HepG2 (cell line): ENCODE measurements around the gene NAA38. TPM values are rescaled to one million over a fixed set of nuclear protein-coding genes. Genes with fewer than 3 reads are reported as not detected.

Source experiments
- ATAC-seq: fragments of 200-7000 bp; cut with Tn5 transposase; 3 replicates; pipeline ENCODE4 v1.9.1; 2020; ENCODE audit warnings: mild to moderate bottlenecking, moderate library complexity
- BruUV-seq: library from RNA; stranded (reverse); fragments of 400-500 nt; replicated peaks from 2 replicates; lab custom pipeline; 2021; lab: Mats Ljungman, UMichigan
- CTCF ChIA-PET: fragments of 300-600 bp; formaldehyde crosslinking; extraction: SDS; loops from one replicate; lab custom pipeline; 2021; ENCODE audit warnings: low total read pairs, inconsistent platforms, low intra/inter-chr PET ratio; lab: Yijun Ruan, JAX
- POLR2A ChIA-PET: fragments of 350-600 bp; sonication (Branson Sonifier 250); formaldehyde crosslinking; loops from one replicate; lab custom pipeline; 2020; ENCODE audit warnings: antibody characterized with exemption, inconsistent platforms; lab: Yijun Ruan, JAX
- DNase-seq: peaks from one replicate; pipeline ENCODE4 v3.0.0-alpha.2; 2015; ENCODE audit warnings: low spot score
- FAIRE-seq: peaks from 3 replicates; lab custom pipeline; 2011; peaks lifted over from hg19 to GRCh38; lab: Jason Lieb, UNC
- H2AFZ ChIP-seq: one replicate; pipeline ENCODE4 v1.6.1; 2011; ENCODE audit warnings: low read length, inconsistent platforms
- H3K27ac ChIP-seq: fragments of 300-600 bp; 3 replicates; pipeline ENCODE4 v1.8.0; 2011; ENCODE audit warnings: mixed run types, mild to moderate bottlenecking, mixed read lengths, low read length, inconsistent platforms; ENCODE audit not compliant: insufficient read depth; ENCODE audit errors: extremely low read length
- H3K27me3 ChIP-seq, 2 experiments: fragments of 200-600 bp in 1 of 2; 2 replicates in 1 of 2; 3 replicates in 1 of 2; pipeline versions ENCODE4 v1.6.0 to v1.8.0; 2011; ENCODE audit warnings: low read length in 2 of 2, mild to moderate bottlenecking in 2 of 2, moderate library complexity in 2 of 2, inconsistent platforms in 1 of 2; ENCODE audit not compliant: insufficient read depth in 2 of 2, control insufficient read depth in 1 of 2
- H3K36me3 ChIP-seq, 2 experiments: fragments of 200-600 bp in 1 of 2; replicated peaks in 1 of 2; 2 replicates in 1 of 2; 3 replicates in 1 of 2; pipeline versions ENCODE4 v1.5.1 to v1.8.0; 2011; ENCODE audit warnings: low read length in 2 of 2, inconsistent platforms in 1 of 2; ENCODE audit not compliant: insufficient read depth in 2 of 2, control insufficient read depth in 1 of 2
- H3K4me1 ChIP-seq: 2 replicates; pipeline ENCODE4 v1.5.1; 2012; ENCODE audit warnings: low read length, inconsistent platforms; ENCODE audit not compliant: insufficient read depth
- H3K4me2 ChIP-seq: 2 replicates; pipeline ENCODE4 v1.6.0; 2011; ENCODE audit warnings: low read depth, low read length, inconsistent platforms
- H3K4me3 ChIP-seq, 3 experiments: fragments of 200-600 bp in 1 of 3; sonication (generic), shearing (Covaris generic) in 1 of 3; replicated peaks in 1 of 3; 2 replicates each; pipeline ENCODE4 v1.5.1; 2011 to 2016; ENCODE audit warnings: low read length in 3 of 3, inconsistent platforms in 2 of 3, low read depth in 2 of 3, mild to moderate bottlenecking in 2 of 3, control low read depth in 1 of 3, mixed read lengths in 1 of 3; ENCODE audit not compliant: insufficient read depth in 1 of 3
- H3K79me2 ChIP-seq: one replicate; pipeline ENCODE4 v1.6.1; 2011; ENCODE audit warnings: low read length, inconsistent platforms; ENCODE audit not compliant: insufficient read depth
- H3K9ac ChIP-seq: 2 replicates; pipeline ENCODE4 v1.6.0; 2011; ENCODE audit warnings: mild to moderate bottlenecking, low read depth, low read length, inconsistent platforms; ENCODE audit not compliant: insufficient read depth
- H3K9me3 ChIP-seq: 2 replicates; pipeline ENCODE4 v1.5.1; 2012; ENCODE audit warnings: mild to moderate bottlenecking, low read length
- H4K20me1 ChIP-seq: 2 replicates; pipeline ENCODE4 v1.6.0; 2011; ENCODE audit warnings: inconsistent platforms, mild to moderate bottlenecking, low read length, moderate library complexity; ENCODE audit not compliant: insufficient read depth
- BHLHE40 ChIP-seq: IDR thresholded peaks from 2 replicates; pipeline ENCODE4 v1.6.1; 2011; ENCODE audit warnings: low read length, improper control_type of control experiment
- DPF2 ChIP-seq: sonication (generic); formaldehyde crosslinking; IDR thresholded peaks from 2 replicates; pipeline ENCODE4 v1.4.0; 2020; ENCODE audit warnings: mild to moderate bottlenecking, low read depth, missing genetic modification reagents, borderline replicate concordance
- ERF ChIP-seq: IDR thresholded peaks from 2 replicates; pipeline ENCODE4 v1.6.1; 2018; ENCODE audit warnings: missing biosample characterization, missing genetic modification reagents
- MAFK ChIP-seq, 2 experiments: IDR thresholded peaks in 1 of 2; conservative IDR thresholded peaks in 1 of 2; 2 replicates each; pipeline ENCODE4 v1.6.1; 2011; ENCODE audit warnings: improper control_type of control experiment in 2 of 2, low read length in 2 of 2
- MEIS2 ChIP-seq: sonication (generic); formaldehyde crosslinking; IDR thresholded peaks from 2 replicates; pipeline ENCODE4 v1.9.0; 2021; ENCODE audit warnings: mild to moderate bottlenecking, missing genetic modification reagents
- PAWR ChIP-seq: sonication (generic); formaldehyde crosslinking; IDR thresholded peaks from 2 replicates; pipeline ENCODE4 v1.4.0; 2020; ENCODE audit warnings: missing genetic modification reagents, mild to moderate bottlenecking, borderline replicate concordance
- PRDM10 ChIP-seq: sonication (generic); formaldehyde crosslinking; IDR thresholded peaks from 2 replicates; pipeline ENCODE4 v1.4.0; 2020; ENCODE audit warnings: low read depth, missing genetic modification reagents
- RBFOX2 ChIP-seq: fragments of 200-400 bp; formaldehyde crosslinking; IDR thresholded peaks from 2 replicates; pipeline ENCODE4 v1.6.1; 2017; ENCODE audit warnings: low read depth, mild to moderate bottlenecking, low read length
- RELA ChIP-seq: sonication (generic); formaldehyde crosslinking; IDR thresholded peaks from 2 replicates; pipeline ENCODE4 v1.4.0; 2020; ENCODE audit warnings: missing genetic modification reagents
- ZNF33A ChIP-seq: sonication (generic); formaldehyde crosslinking; IDR thresholded peaks from 2 replicates; pipeline ENCODE4 v1.5.1; 2020; ENCODE audit warnings: missing genetic modification reagents, mild to moderate bottlenecking, moderate library complexity, borderline replicate concordance
- ZNF644 ChIP-seq: IDR thresholded peaks from 2 replicates; pipeline ENCODE4 v1.6.1; 2016; ENCODE audit warnings: low read depth
- WGBS: methylation state at CpG from one replicate; pipeline ENCODE4 v1.1.6; 2017; ENCODE audit warnings: low lambda C conversion rate; 5-methylcytosine and 5-hydroxymethylcytosine counted together
- in situ Hi-C: cut with HindIII; loops from 2 replicates; pipeline ENCODE4 v1.10.0; 2017; ENCODE audit warnings: low pct_unique_long_range_greater_than_20kb; ENCODE audit not compliant: extremely low pct_ligation_motif_present
- intact Hi-C: fragments of 100-400 bp; cut with micrococcal nuclease; formaldehyde crosslinking; loops from one replicate; pipeline ENCODE4 v1.10.0; 2022; ENCODE audit not compliant: unreplicated experiment
- polyA plus RNA-seq, 8 experiments: library from polyadenylated mRNA; depleted of rRNA in 3 of 8; stranded (reverse) in 7 of 8; unstranded in 1 of 8; fragments of >200 nt; fragmentation: Illumina TruSeq in 4 of 8; extraction: Trizol in 4 of 8; gene quantifications; 2 replicates each; pipeline versions ENCODE4 v1.2.1 to v1.2.3, GENCODE V29; 2011 to 2016; ENCODE audit warnings: low read depth in 4 of 8, missing spikeins in 1 of 8, mixed read lengths in 1 of 8; ENCODE audit not compliant: insufficient read depth in 1 of 8
- total RNA-seq, 5 experiments: library from RNA; depleted of rRNA; stranded (reverse); fragments of >200 nt; fragmentation: Illumina TruSeq; extraction: Trizol; gene quantifications; 2 replicates each; pipeline ENCODE4 v1.2.3, GENCODE V29; 2016; ENCODE audit warnings: low read depth in 1 of 5
- TF ChIP-seq, protein P1 (sequence below): sonication (generic); formaldehyde crosslinking; IDR thresholded peaks from 2 replicates; pipeline ENCODE4 v1.4.0; 2020; ENCODE audit warnings: missing genetic modification reagents

NAA38 gene
- total and polyA plus RNA-seq, 2 of the 13 experiments (the other 11 are each of a cell fraction or from before 2014, with no cell fraction given): 46.9 to 91.6 TPM

DNA sequence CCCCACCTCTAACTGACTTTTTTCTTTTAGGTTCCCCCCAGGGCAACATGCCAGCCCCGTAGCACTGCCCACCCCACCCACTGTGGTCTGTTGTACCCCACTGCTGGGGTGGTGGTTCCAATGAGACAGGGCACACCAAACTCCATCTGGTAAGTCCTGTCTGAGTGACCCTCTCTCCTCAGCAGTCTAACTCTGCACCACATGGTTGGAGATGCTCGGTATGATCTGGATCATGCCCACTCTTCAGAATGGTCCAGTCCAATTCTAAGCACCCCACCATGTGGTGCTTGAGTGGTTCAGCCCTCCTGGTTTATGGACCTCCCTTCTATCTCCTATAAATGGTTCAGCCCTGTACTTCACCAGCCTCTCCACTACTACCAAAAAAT, 17.5 kb downstream of the NAA38 start:
- peaks cover 0 to 3% of the 10 kb centered on the region in 2 experiments; a peak in 1 of 5 replicates for H3K27me3 ChIP-seq
- peak; percentile 28 for DNase-seq
- no peak for FAIRE-seq
- WGBS: 69% methylated on average over 2 of the region's 2 CpGs
- peaks cover 17% of the 10 kb centered on the region; the same call in 1 of the 2 replicates for H4K20me1 ChIP-seq
- POLR2A ChIA-PET: interaction anchor here (8.1 kb wide), 1 partner anchor 17 kb away, joined by 104 read pairs; the partner anchor contains the start of genes CYB5D1, NAA38 and TMEM88
- TF ChIP-seq, protein P1, sequence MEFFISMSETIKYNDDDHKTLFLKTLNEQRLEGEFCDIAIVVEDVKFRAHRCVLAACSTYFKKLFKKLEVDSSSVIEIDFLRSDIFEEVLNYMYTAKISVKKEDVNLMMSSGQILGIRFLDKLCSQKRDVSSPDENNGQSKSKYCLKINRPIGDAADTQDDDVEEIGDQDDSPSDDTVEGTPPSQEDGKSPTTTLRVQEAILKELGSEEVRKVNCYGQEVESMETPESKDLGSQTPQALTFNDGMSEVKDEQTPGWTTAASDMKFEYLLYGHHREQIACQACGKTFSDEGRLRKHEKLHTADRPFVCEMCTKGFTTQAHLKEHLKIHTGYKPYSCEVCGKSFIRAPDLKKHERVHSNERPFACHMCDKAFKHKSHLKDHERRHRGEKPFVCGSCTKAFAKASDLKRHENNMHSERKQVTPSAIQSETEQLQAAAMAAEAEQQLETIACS (CRISPR knock-in tag): no peak
- TF ChIP-seq RELA (CRISPR knock-in tag): no peak
- TF ChIP-seq ZNF644: no peak
- TF ChIP-seq BHLHE40: peak; percentile 62; the same call in 1 of the 2 replicates
- TF ChIP-seq MAFK (conservative IDR thresholded peaks at IDR 0.05 in 1 of 2, IDR thresholded peaks at IDR 0.05 in 1 of 2; ENCODE audit: low read length in 2 of 2): no peak
- TF ChIP-seq DPF2 (CRISPR knock-in tag): no peak
- TF ChIP-seq RBFOX2: 0 out of 2 replicates have a peak, but pooled peaks have one; percentile 44
- TF ChIP-seq PAWR: no peak
- TF ChIP-seq PRDM10 (CRISPR knock-in tag): peak; percentile 98
- TF ChIP-seq MEIS2 (CRISPR knock-in tag): no peak
- TF ChIP-seq ERF (CRISPR knock-in tag): no peak
- no peak for TF ChIP-seq ZNF33A
- TF ChIP-seq, all 625 proteins: peak for 3
- CTCF ChIA-PET: no interaction called here
- intact Hi-C loops: loop anchor here (5.0 kb wide), 1 partner anchor 202 kb away; no protein-coding TSS in a partner anchor
- peak overlapping the region; percentile 96; the same call in 1 of the 2 replicates for H3K4me2 ChIP-seq
- peaks cover 41% of the 10 kb centered on the region for H3K4me1 ChIP-seq
- peaks cover 52% of the 10 kb centered on the region for H3K79me2 ChIP-seq
- no peak overlapping the region for H3K4me3 ChIP-seq
- no TSS peak for BruUV-seq
- no peak for ATAC-seq
- no peak overlapping the region for H3K27ac ChIP-seq
- no peaks in the 10 kb centered on the region for H3K9me3 ChIP-seq
- in situ Hi-C loops: loop anchor here (10.0 kb wide), 1 partner anchor 265 kb away; the partner anchor contains the start of gene CD68
- H2AFZ ChIP-seq: no peak overlapping the region
- H3K36me3 ChIP-seq: 0 out of 5 replicates have a peak, but pooled peaks cover 0 to 5% of the 10 kb centered on the region in 2 experiments
- no peak overlapping the region for H3K9ac ChIP-seq
